ENCODE results near the gene ESYT3.

DNA sequence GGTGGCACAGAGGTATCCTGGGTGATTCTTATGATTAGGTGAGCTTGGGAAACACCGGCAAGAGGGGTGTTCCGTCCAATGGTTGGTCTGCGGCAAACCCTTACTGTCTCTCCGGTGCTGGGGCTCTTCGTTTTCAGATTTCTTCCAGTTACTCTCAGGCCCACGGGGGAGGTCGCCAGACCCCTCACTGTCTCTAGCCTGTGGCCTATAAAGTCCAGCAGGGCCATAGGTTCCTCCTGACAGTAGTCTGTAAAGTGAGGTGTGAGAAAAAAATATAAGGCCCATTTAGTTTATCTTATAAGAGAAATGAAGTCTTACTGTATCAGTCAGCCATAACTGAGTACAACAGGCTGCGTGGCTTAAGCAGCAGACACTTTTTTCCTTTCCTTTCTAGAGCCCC is 1.4 kb downstream of the ESYT3 start:
- TF ChIP-seq MAX (IDR thresholded peaks at IDR 0.05) (no peak), CTCF (IDR thresholded peaks at IDR 0.05; ENCODE audit: control extremely low read depth in 1 of 3, insufficient read depth in 1 of 3, low read depth in 1 of 3, low read length in 3 of 3) (no peak), EZH2 (IDR thresholded peaks at IDR 0.05; ENCODE audit: low read depth, low read length, severe bottlenecking) (no peak), POLR2AphosphoS5 (IDR thresholded peaks at IDR 0.05; ENCODE audit: low read depth, low read length) (no peak), POLR2A (IDR thresholded peaks at IDR 0.05; ENCODE audit: control extremely low read depth in 1 of 2, low read depth in 2 of 2, low read length in 2 of 2) (no peak), KDM1A (IDR thresholded peaks at IDR 0.05; ENCODE audit: borderline replicate concordance, low read length) (no peak), ATF2 (IDR thresholded peaks at IDR 0.05; ENCODE audit: low read length) (no peak), RFX5 (IDR thresholded peaks at IDR 0.05; ENCODE audit: borderline replicate concordance, low read depth, low read length) (no peak), CEBPB (IDR thresholded peaks at IDR 0.05; ENCODE audit: low read depth, low read length) (no peak), EP300 (IDR thresholded peaks at IDR 0.05; ENCODE audit: borderline replicate concordance in 1 of 2, low read depth in 2 of 2, low read length in 2 of 2) (no peak), ATF3 (IDR thresholded peaks at IDR 0.05; ENCODE audit: insufficient read depth, low read depth, low read length) (no peak)
- TF ChIP-seq, protein P1, sequence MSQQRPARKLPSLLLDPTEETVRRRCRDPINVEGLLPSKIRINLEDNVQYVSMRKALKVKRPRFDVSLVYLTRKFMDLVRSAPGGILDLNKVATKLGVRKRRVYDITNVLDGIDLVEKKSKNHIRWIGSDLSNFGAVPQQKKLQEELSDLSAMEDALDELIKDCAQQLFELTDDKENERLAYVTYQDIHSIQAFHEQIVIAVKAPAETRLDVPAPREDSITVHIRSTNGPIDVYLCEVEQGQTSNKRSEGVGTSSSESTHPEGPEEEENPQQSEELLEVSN (IDR thresholded peaks at IDR 0.05), result no peak

Measured in H1 (cell line).